K562 (cell line): Measurements from ENCODE around the gene SLC35A2. TPM values are rescaled to one million over a fixed set of nuclear protein-coding genes. Genes with fewer than 3 reads are reported as not detected.

Experiments
- ATF3 ChIP-seq, 2 experiments: fragments of 450-650 bp in 1 of 2; sonication (generic) in 1 of 2; formaldehyde crosslinking in 1 of 2; IDR thresholded peaks in 1 of 2; conservative IDR thresholded peaks in 1 of 2; 2 replicates each; pipeline versions ENCODE4 v1.6.1 to v1.8.1; 2016 to 2023; ENCODE audit warnings: mild to moderate bottlenecking in 2 of 2, moderate library complexity in 2 of 2, inconsistent platforms in 1 of 2, missing genetic modification reagents in 1 of 2
- CHAMP1 ChIP-seq: fragments of 450-650 bp; IDR thresholded peaks from 2 replicates; pipeline ENCODE4 v1.6.1; 2016; ENCODE audit warnings: mild to moderate bottlenecking
- CXXC5 ChIP-seq: fragments of 250-450 bp; sonication (Bioruptor Pico); IDR thresholded peaks from 2 replicates; pipeline ENCODE4 v1.8.0; 2022; ENCODE audit warnings: inconsistent platforms, mild to moderate bottlenecking, moderate library complexity
- ETV1 ChIP-seq: fragments of 450-650 bp; conservative IDR thresholded peaks from 2 replicates; pipeline ENCODE4 v1.6.1; 2016; ENCODE audit warnings: missing genetic modification characterization, control low read depth, low read depth, missing compliant biosample characterization
- ETV5 ChIP-seq: sonication (generic); formaldehyde crosslinking; IDR thresholded peaks from 2 replicates; pipeline ENCODE4 v1.4.0; 2020; ENCODE audit warnings: low read depth, mild to moderate bottlenecking, missing genetic modification reagents
- FOXJ2 ChIP-seq: fragments of 200-800 bp; sonication (Bioruptor generic); IDR thresholded peaks from 2 replicates; pipeline ENCODE4 v1.6.1; 2016; ENCODE audit warnings: missing genetic modification characterization, missing compliant biosample characterization
- KLF16 ChIP-seq: IDR thresholded peaks from 2 replicates; pipeline ENCODE4 v1.6.1; 2016; ENCODE audit warnings: antibody characterized with exemption
- MXI1 ChIP-seq: IDR thresholded peaks from 2 replicates; pipeline ENCODE4 v1.6.1; 2011; ENCODE audit warnings: low read depth, mild to moderate bottlenecking, improper control_type of control experiment, low read length
- NBN ChIP-seq: fragments of 450-650 bp; IDR thresholded peaks from 2 replicates; pipeline ENCODE4 v1.6.1; 2016; ENCODE audit warnings: low read depth, mild to moderate bottlenecking
- NEUROD1 ChIP-seq: fragments of 150-350 bp; IDR thresholded peaks from 2 replicates; pipeline ENCODE4 v1.6.1; 2014; ENCODE audit warnings: borderline replicate concordance, low read length, low read depth; ENCODE audit not compliant: partially characterized antibody
- NR2C2 ChIP-seq, 2 experiments: fragments of 200-800 bp in 1 of 2; sonication (Bioruptor generic) in 1 of 2; sonication (generic) in 1 of 2; formaldehyde crosslinking in 1 of 2; IDR thresholded peaks; 2 replicates each; pipeline versions ENCODE4 v1.6.1 to v1.8.0; 2016 to 2022; ENCODE audit warnings: mild to moderate bottlenecking in 1 of 2, missing compliant biosample characterization in 1 of 2, missing genetic modification characterization in 1 of 2, missing genetic modification reagents in 1 of 2
- NRF1 ChIP-seq, 2 experiments: fragments of 450-650 bp; IDR thresholded peaks in 1 of 2; conservative IDR thresholded peaks in 1 of 2; 2 replicates each; pipeline ENCODE4 v1.6.1; 2014; ENCODE audit warnings: mild to moderate bottlenecking in 2 of 2
- polyA plus RNA-seq, 8 experiments: library from polyadenylated mRNA; depleted of rRNA in 4 of 8; stranded (reverse) in 5 of 8; unstranded in 3 of 8; fragments of >200 nt; fragmentation: Nextera tagmentation in 2 of 8; fragmentation: Illumina TruSeq in 1 of 8; extraction: Ambion mirVana in 2 of 8; extraction: Trizol in 1 of 8; gene quantifications; 2 replicates each; pipeline versions ENCODE4 v1.2.1 to v1.2.3, GENCODE V29; 2011 to 2014; ENCODE audit warnings: inconsistent platforms in 1 of 8, missing spikeins in 1 of 8
- total RNA-seq, 7 experiments: library from RNA; depleted of rRNA in 6 of 7; stranded (reverse); fragments of >200 nt in 6 of 7; fragmentation: Illumina TruSeq in 2 of 7; extraction: Trizol in 2 of 7; gene quantifications; 2 replicates each; pipeline versions ENCODE4 v1.2.1 to v1.2.3, GENCODE V29; 2011 to 2021; ENCODE audit warnings: low replicate concordance in 1 of 7
- TF ChIP-seq, protein P1 (sequence below), 2 experiments: fragments of 450-650 bp in 1 of 2; sonication (generic) in 1 of 2; formaldehyde crosslinking in 1 of 2; IDR thresholded peaks; 2 replicates each; pipeline versions ENCODE4 v1.7.1 to v1.9.0; 2016 to 2022; ENCODE audit warnings: inconsistent platforms in 1 of 2, mild to moderate bottlenecking in 1 of 2, missing genetic modification reagents in 1 of 2

The SLC35A2 gene
- total and polyA plus RNA-seq, 9 of the 15 experiments (the other 6 are each of a cell fraction or from before 2014, with no cell fraction given), result 3.3 to 38.9 (median 20.0) TPM

- TF ChIP-seq KLF16, result peak; percentile 42; the same call in 1 of the 2 replicates
- no peak for TF ChIP-seq ETV5 (CRISPR knock-in tag)
- TF ChIP-seq NBN, result no peak
- peak; percentile 94 to 95 for TF ChIP-seq NRF1 (conservative IDR thresholded peaks at IDR 0.05 in 1 of 2, IDR thresholded peaks at IDR 0.05 in 1 of 2)
- no peak for TF ChIP-seq ATF3 (IDR thresholded peaks at IDR 0.05)
- 0 out of 2 replicates have a peak, but pooled peaks have one; percentile 44 for TF ChIP-seq ATF3 (CRISPR knock-in tag; conservative IDR thresholded peaks at IDR 0.05)
- no peak for TF ChIP-seq CHAMP1
- TF ChIP-seq NEUROD1, result peak; percentile 41
- no peak for TF ChIP-seq FOXJ2 (tag)
- no peak for TF ChIP-seq ETV1 (tag)
- peak; percentile 52 for TF ChIP-seq CXXC5 (CRISPR knock-in tag)
- peak; percentile 68 for TF ChIP-seq MXI1
- TF ChIP-seq NR2C2 (CRISPR knock-in tag; IDR thresholded peaks at IDR 0.05), result peak; percentile 89
- TF ChIP-seq NR2C2 (tag; IDR thresholded peaks at IDR 0.05), result peak; percentile 96
- TF ChIP-seq, protein P1, sequence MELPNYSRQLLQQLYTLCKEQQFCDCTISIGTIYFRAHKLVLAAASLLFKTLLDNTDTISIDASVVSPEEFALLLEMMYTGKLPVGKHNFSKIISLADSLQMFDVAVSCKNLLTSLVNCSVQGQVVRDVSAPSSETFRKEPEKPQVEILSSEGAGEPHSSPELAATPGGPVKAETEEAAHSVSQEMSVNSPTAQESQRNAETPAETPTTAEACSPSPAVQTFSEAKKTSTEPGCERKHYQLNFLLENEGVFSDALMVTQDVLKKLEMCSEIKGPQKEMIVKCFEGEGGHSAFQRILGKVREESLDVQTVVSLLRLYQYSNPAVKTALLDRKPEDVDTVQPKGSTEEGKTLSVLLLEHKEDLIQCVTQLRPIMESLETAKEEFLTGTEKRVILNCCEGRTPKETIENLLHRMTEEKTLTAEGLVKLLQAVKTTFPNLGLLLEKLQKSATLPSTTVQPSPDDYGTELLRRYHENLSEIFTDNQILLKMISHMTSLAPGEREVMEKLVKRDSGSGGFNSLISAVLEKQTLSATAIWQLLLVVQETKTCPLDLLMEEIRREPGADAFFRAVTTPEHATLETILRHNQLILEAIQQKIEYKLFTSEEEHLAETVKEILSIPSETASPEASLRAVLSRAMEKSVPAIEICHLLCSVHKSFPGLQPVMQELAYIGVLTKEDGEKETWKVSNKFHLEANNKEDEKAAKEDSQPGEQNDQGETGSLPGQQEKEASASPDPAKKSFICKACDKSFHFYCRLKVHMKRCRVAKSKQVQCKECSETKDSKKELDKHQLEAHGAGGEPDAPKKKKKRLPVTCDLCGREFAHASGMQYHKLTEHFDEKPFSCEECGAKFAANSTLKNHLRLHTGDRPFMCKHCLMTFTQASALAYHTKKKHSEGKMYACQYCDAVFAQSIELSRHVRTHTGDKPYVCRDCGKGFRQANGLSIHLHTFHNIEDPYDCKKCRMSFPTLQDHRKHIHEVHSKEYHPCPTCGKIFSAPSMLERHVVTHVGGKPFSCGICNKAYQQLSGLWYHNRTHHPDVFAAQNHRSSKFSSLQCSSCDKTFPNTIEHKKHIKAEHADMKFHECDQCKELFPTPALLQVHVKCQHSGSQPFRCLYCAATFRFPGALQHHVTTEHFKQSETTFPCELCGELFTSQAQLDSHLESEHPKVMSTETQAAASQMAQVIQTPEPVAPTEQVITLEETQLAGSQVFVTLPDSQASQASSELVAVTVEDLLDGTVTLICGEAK (IDR thresholded peaks at IDR 0.05), result no peak
- TF ChIP-seq, protein P1 (CRISPR knock-in tag; IDR thresholded peaks at IDR 0.05), result no peak
Observed at GRCh38 chrX:48917139-48918001, 5.9 kb upstream of the SLC35A2 start (continued).
